ENCODE measurements around the gene CCDC121. TPM values are rescaled to one million over a fixed set of nuclear protein-coding genes. Genes with fewer than 3 reads are reported as not detected.

The CCDC121 gene
- total and polyA plus RNA-seq, 9 of the 15 experiments (the other 6 are each of a cell fraction or from before 2014, with no cell fraction given): 2.2 to 4.7 (median 4.1) TPM

GRCh38 chr2:27582129-27582694, 46.6 kb downstream of the CCDC121 start (continued):
- TF ChIP-seq DLX4 (CRISPR knock-in tag; IDR thresholded peaks at IDR 0.05) (no peak), ZNF507 (tag; conservative IDR thresholded peaks at IDR 0.05) (no peak), PRMT5 (CRISPR knock-in tag; IDR thresholded peaks at IDR 0.05) (no peak), PRDM10 (IDR thresholded peaks at IDR 0.05; ENCODE audit: partially characterized antibody) (peak; percentile 98), POU5F1 (IDR thresholded peaks at IDR 0.05; ENCODE audit: borderline replicate concordance, low read depth, low read length, partially characterized antibody) (no peak), SLC30A9 (CRISPR knock-in tag; IDR thresholded peaks at IDR 0.05) (no peak), ADNP (tag; IDR thresholded peaks at IDR 0.05) (no peak), TSC22D4 (tag; IDR thresholded peaks at IDR 0.05) (no peak), MBD2 (IDR thresholded peaks at IDR 0.05; ENCODE audit: borderline replicate concordance, low read depth) (no peak), U2AF2 (optimal IDR thresholded peaks at IDR 0.05; ENCODE audit: low read depth, low read length) (no peak), ZNF232 (CRISPR knock-in tag; IDR thresholded peaks at IDR 0.05) (no peak), ATF7 (IDR thresholded peaks at IDR 0.05) (peak; percentile 89), BHLHE40 (IDR thresholded peaks at IDR 0.05; ENCODE audit: low read length) (no peak), SRSF7 (optimal IDR thresholded peaks at IDR 0.05; ENCODE audit: low read depth, low read length) (no peak), ATF3 (IDR thresholded peaks at IDR 0.05) (no peak), ATF3 (CRISPR knock-in tag; conservative IDR thresholded peaks at IDR 0.05) (no peak), ZNF316 (IDR thresholded peaks at IDR 0.05) (no peak), ZNF212 (CRISPR knock-in tag; IDR thresholded peaks at IDR 0.05) (no peak), HDGF (IDR thresholded peaks at IDR 0.05) (peak; percentile 83; the same call in 1 of the 2 replicates), TAF7 (tag; IDR thresholded peaks at IDR 0.05) (peak; percentile 47; the same call in 1 of the 2 replicates), KDM4B (IDR thresholded peaks at IDR 0.05; ENCODE audit: borderline replicate concordance in 2 of 2, low read depth in 1 of 2) (no peak), TRIM25 (IDR thresholded peaks at IDR 0.05; ENCODE audit: borderline replicate concordance) (no peak), ATF2 (CRISPR knock-in tag; IDR thresholded peaks at IDR 0.05) (no peak)

Data from K562 (cell line).